OCI-LY7 (cell line): ENCODE data around the gene CATSPERB. TPM values are rescaled to one million over a fixed set of nuclear protein-coding genes. Genes with fewer than 3 reads are reported as not detected.
"Not testable (repeated sequence)": the region's sequence is repeated elsewhere in the genome, so short reads cannot be mapped to it uniquely, and the experiment has no call there.

ENCODE experiments used
- BruUV-seq: library from RNA; stranded (reverse); fragments of 400-500 nt; replicated peaks from 2 replicates; lab custom pipeline; 2021; lab: Mats Ljungman, UMichigan
- CTCF ChIA-PET: fragments of 300-600 bp; sonication (Branson Sonifier 250); formaldehyde crosslinking; loops from one replicate; lab custom pipeline; 2022; ENCODE audit warnings: antibody characterized with exemption; ENCODE audit not compliant: unreplicated experiment; lab: Charles Lee
- POLR2A ChIA-PET: fragments of 300-600 bp; sonication (Branson Sonifier 250); formaldehyde crosslinking; loops from one replicate; lab custom pipeline; 2022; ENCODE audit warnings: antibody characterized with exemption; lab: Charles Lee
- DNase-seq: peaks from one replicate; pipeline ENCODE4 v3.0.0-alpha.2; 2015; ENCODE audit warnings: low spot score
- H2AFZ ChIP-seq: fragments of 200-600 bp; sonication (generic), shearing (Covaris generic); 2 replicates; pipeline ENCODE4 v1.6.1; 2014; ENCODE audit warnings: mild to moderate bottlenecking, antibody characterized with exemption, low read length, moderate library complexity
- H3K27ac ChIP-seq: fragments of 200-600 bp; sonication (generic); 2 replicates; pipeline ENCODE4 v1.5.1; 2014; ENCODE audit warnings: mixed run types, low read depth, mild to moderate bottlenecking, moderate library complexity, low read length, inconsistent platforms; ENCODE audit not compliant: poor library complexity, severe bottlenecking
- H3K36me3 ChIP-seq: fragments of 200-600 bp; sonication (generic); 2 replicates; pipeline ENCODE4 v1.6.1; 2014; ENCODE audit warnings: mild to moderate bottlenecking, antibody characterized with exemption, low read length, moderate library complexity, mixed read lengths; ENCODE audit not compliant: insufficient read depth
- H3K4me1 ChIP-seq: fragments of 200-600 bp; sonication (generic); 2 replicates; pipeline ENCODE4 v1.5.1; 2014; ENCODE audit warnings: mild to moderate bottlenecking, low read length; ENCODE audit not compliant: insufficient read depth, poor library complexity, severe bottlenecking
- H3K4me2 ChIP-seq: fragments of 200-600 bp; sonication (generic); 2 replicates; pipeline ENCODE4 v1.6.1; 2014; ENCODE audit warnings: mild to moderate bottlenecking, low read length
- H3K4me3 ChIP-seq: fragments of 200-600 bp; sonication (generic); 2 replicates; pipeline ENCODE4 v1.5.1; 2014; ENCODE audit warnings: mild to moderate bottlenecking, low read depth, low read length; ENCODE audit not compliant: poor library complexity, severe bottlenecking
- H3K79me2 ChIP-seq: fragments of 200-600 bp; sonication (generic); 2 replicates; pipeline ENCODE4 v1.6.1; 2016; ENCODE audit warnings: low read depth, mild to moderate bottlenecking, low read length, moderate library complexity, mixed read lengths; ENCODE audit not compliant: insufficient read depth
- H3K9me2 ChIP-seq: fragments of 200-600 bp; sonication (generic); 2 replicates; pipeline ENCODE4 v1.6.1; 2016; ENCODE audit warnings: mild to moderate bottlenecking, low read length, mixed read lengths; ENCODE audit not compliant: insufficient read depth
- H3K9me3 ChIP-seq: fragments of 200-600 bp; sonication (generic); 2 replicates; pipeline ENCODE4 v1.6.1; 2014; ENCODE audit warnings: mild to moderate bottlenecking, mixed run types, low read length, mixed read lengths
- H4K20me1 ChIP-seq: fragments of 200-600 bp; sonication (generic); 2 replicates; pipeline ENCODE4 v1.6.1; 2014; ENCODE audit warnings: mild to moderate bottlenecking, antibody characterized with exemption, low read length, moderate library complexity, mixed read lengths; ENCODE audit not compliant: insufficient read depth
- CTCF ChIP-seq: fragments of 200-600 bp; sonication (generic); conservative IDR thresholded peaks from 2 replicates; pipeline ENCODE4 v1.5.1; 2014; ENCODE audit warnings: mild to moderate bottlenecking, antibody characterized with exemption, low read length, moderate library complexity, mixed read lengths
- EZH2phosphoT487 ChIP-seq: fragments of 200-600 bp; sonication (generic); IDR thresholded peaks from 2 replicates; pipeline ENCODE4 v1.6.1; 2018; ENCODE audit warnings: low read depth, borderline replicate concordance, mild to moderate bottlenecking, mixed run types, antibody characterized with exemption, low read length, moderate library complexity, mixed read lengths
- intact Hi-C: fragments of 100-400 bp; cut with micrococcal nuclease; formaldehyde crosslinking; loops from one replicate; pipeline ENCODE4 v1.10.0; 2022; ENCODE audit not compliant: unreplicated experiment
- total RNA-seq, 2 experiments: library from RNA; depleted of rRNA in 1 of 2; stranded (reverse); fragments of >200 nt in 1 of 2; shearing (Covaris generic) in 1 of 2; gene quantifications; 2 replicates each; pipeline ENCODE4 v1.2.3, GENCODE V29; 2014 to 2022

Gene CATSPERB
- total RNA-seq, 2 experiments from 2014 or later: not detected

GRCh38 chr14:91609161-91609560, 122.7 kb downstream of the CATSPERB start:
- no peak overlapping the region for H3K4me2 ChIP-seq
- no peaks in the 10 kb centered on the region for H3K9me3 ChIP-seq
- no peak overlapping the region for H3K27ac ChIP-seq
- no peaks in the 10 kb centered on the region for H3K36me3 ChIP-seq
- BruUV-seq: no TSS peak
- DNase-seq: no peak
- H2AFZ ChIP-seq: no peak overlapping the region
- no peaks in the 10 kb centered on the region for H3K9me2 ChIP-seq
- no peak overlapping the region for H3K4me3 ChIP-seq
- no peaks in the 10 kb centered on the region for H3K79me2 ChIP-seq
- TF ChIP-seq CTCF (no peak), EZH2phosphoT487 (no peak)
- POLR2A ChIA-PET: no interaction called here
- H3K4me1 ChIP-seq: no peaks in the 10 kb centered on the region
- no peaks in the 10 kb centered on the region for H4K20me1 ChIP-seq
- intact Hi-C loops: no loop called here
- CTCF ChIA-PET: no interaction called here

GRCh38 chr14:91607322-91608047, 124.4 kb downstream of the CATSPERB start:
- no peaks in the 10 kb centered on the region for H3K9me3 ChIP-seq
- intact Hi-C loops: no loop called here
- H3K36me3 ChIP-seq: no peaks in the 10 kb centered on the region
- DNase-seq: no peak
- no peak overlapping the region for H3K27ac ChIP-seq
- no TSS peak for BruUV-seq
- ChIA-PET POLR2A (interaction anchor here (0.5 to 0.7 kb wide), 2 partner anchors 14 to 52 kb away, joined by 3 to 5 read pairs; no protein-coding TSS in a partner anchor), CTCF (no interaction called here)
- no peaks in the 10 kb centered on the region for H4K20me1 ChIP-seq
- H3K4me2 ChIP-seq: no peak overlapping the region
- H2AFZ ChIP-seq: no peak overlapping the region
- no peak for TF ChIP-seq EZH2phosphoT487
- TF ChIP-seq CTCF: no peak
- H3K79me2 ChIP-seq: no peaks in the 10 kb centered on the region
- no peaks in the 10 kb centered on the region for H3K9me2 ChIP-seq
- no peak overlapping the region for H3K4me3 ChIP-seq
- H3K4me1 ChIP-seq: no peaks in the 10 kb centered on the region

- H3K79me2 ChIP-seq: no peaks in the 10 kb centered on the region
- no peak overlapping the region for H2AFZ ChIP-seq
- no peaks in the 10 kb centered on the region for H4K20me1 ChIP-seq
- ChIA-PET CTCF (no interaction called here), POLR2A (interaction anchor here (0.5 to 1.3 kb wide), 4 partner anchors 14 to 302 kb away, joined by 3 to 5 read pairs (median 3); no protein-coding TSS in a partner anchor)
- no peaks in the 10 kb centered on the region for H3K9me3 ChIP-seq
- H3K36me3 ChIP-seq: no peaks in the 10 kb centered on the region
- no peaks in the 10 kb centered on the region for H3K9me2 ChIP-seq
- no peaks in the 10 kb centered on the region for H3K4me1 ChIP-seq
- no peak overlapping the region for H3K4me2 ChIP-seq
- no peak overlapping the region for H3K4me3 ChIP-seq
- TF ChIP-seq EZH2phosphoT487 (no peak), CTCF (no peak)
- no peak for DNase-seq
- intact Hi-C loops: no loop called here
- BruUV-seq: no TSS peak
- H3K27ac ChIP-seq: no peak overlapping the region
These were observed 125.0 kb downstream of the CATSPERB start for GRCh38 chr14:91606851-91607250.

GRCh38 chr14:91604611-91605010, 127.3 kb downstream of the CATSPERB start:
- POLR2A ChIA-PET, BruUV-seq, DNase-seq, H2AFZ ChIP-seq, intact Hi-C loops, H3K4me3 ChIP-seq, CTCF ChIA-PET, H3K4me1 ChIP-seq, H3K79me2 ChIP-seq, H3K36me3 ChIP-seq, H3K27ac ChIP-seq, H3K4me2 ChIP-seq, H4K20me1 ChIP-seq, H3K9me2 ChIP-seq, H3K9me3 ChIP-seq: not testable (repeated sequence)
